ENCODE data around the gene ZNF77. TPM values are rescaled to one million over a fixed set of nuclear protein-coding genes. Genes with fewer than 3 reads are reported as not detected.
A peak's percentile ranks its signal among the peaks of the same experiment; 100 is the strongest.

The ZNF77 gene
- polyA plus RNA-seq, 1 of the 3 experiments (the other 2 are of a cell fraction) = 4.4 TPM

DNA sequence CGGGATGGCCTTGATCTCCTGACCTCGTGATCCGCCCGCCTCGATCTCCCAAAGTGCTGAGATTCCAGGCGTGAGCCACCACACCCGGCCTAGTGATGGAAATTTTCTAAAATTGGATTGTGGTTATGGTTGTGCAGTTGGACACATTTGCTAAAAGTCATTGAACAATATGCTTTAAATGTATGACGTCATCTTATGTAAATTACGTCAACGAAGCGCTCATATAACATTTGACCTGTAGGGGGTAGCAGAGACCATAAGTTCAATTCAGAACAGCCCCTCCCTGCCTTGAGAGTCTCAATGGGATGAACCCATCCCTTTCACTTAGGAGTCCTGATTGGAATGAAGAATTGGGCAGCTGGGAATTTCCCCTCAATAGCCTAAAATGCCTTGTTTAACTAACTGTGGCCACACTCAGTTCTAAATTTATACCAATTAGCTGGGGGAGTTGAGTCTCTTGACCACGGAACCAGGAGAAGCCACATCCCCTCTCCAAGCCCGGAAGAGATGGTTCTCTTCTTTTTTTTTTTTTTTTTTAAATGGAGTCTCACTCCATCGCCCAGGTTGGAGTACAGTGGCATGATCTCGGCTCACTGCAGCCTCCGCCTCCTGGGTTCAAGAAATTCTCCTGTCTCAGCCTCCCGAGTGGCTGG, 17.4 kb upstream of the ZNF77 start:
- Histone ChIP-seq H2AFZ (ENCODE audit: low read depth) (peak overlapping the region; percentile 70; the same call in 1 of the 2 replicates), H3K4me1 (ENCODE audit: control insufficient read depth in 1 of 2, insufficient read depth in 2 of 2, low read depth in 1 of 2, low read length in 1 of 2) (no peaks in the 10 kb centered on the region), H3F3A (replicated peaks; ENCODE audit: insufficient read depth) (no peaks in the 10 kb centered on the region), H3K36me3 (replicated peaks in 1 of 2; ENCODE audit: control insufficient read depth in 1 of 2, insufficient read depth in 2 of 2, low read length in 1 of 2) (no peaks in the 10 kb centered on the region), H3K79me2 (ENCODE audit: insufficient read depth) (no peaks in the 10 kb centered on the region), H3K27me3 (ENCODE audit: insufficient read depth) (0 out of 2 replicates have a peak, but pooled peaks cover 3% of the 10 kb centered on the region), H3K4me2 (no peak overlapping the region), H4K20me1 (ENCODE audit: insufficient read depth) (no peaks in the 10 kb centered on the region), H3K4me3 (ENCODE audit: low read depth in 2 of 2, low read length in 1 of 2) (peak overlapping the region in 1 of 2 experiments; percentile 37; a peak in 1 of 4 replicates), H3K9me3 (no peaks in the 10 kb centered on the region), H3K9ac (no peak overlapping the region), H3K9me2 (no peaks in the 10 kb centered on the region), H3K27ac (ENCODE audit: low read depth in 2 of 2, low read length in 1 of 2) (no peak overlapping the region)
- DNase-seq = peak; percentile 77
- ChIA-PET POLR2A (interaction anchor here (0.6 to 1.3 kb wide), 3 partner anchors 11 to 99 kb away, joined by 3 to 5 read pairs (median 5); no protein-coding TSS in a partner anchor), CTCF (interaction anchor here (0.6 to 10.7 kb wide), 45 partner anchors 8 to 342 kb away, joined by 3 to 154 read pairs (median 4); partner anchors contain the start of gene NCLN)
- WGBS (ENCODE audit: low lambda C conversion rate) = 31% methylated on average over 17 of the region's 17 CpGs
- TF ChIP-seq RAD21 (IDR thresholded peaks at IDR 0.05; ENCODE audit: low read length) = peak; percentile 94
- TF ChIP-seq, protein P1, sequence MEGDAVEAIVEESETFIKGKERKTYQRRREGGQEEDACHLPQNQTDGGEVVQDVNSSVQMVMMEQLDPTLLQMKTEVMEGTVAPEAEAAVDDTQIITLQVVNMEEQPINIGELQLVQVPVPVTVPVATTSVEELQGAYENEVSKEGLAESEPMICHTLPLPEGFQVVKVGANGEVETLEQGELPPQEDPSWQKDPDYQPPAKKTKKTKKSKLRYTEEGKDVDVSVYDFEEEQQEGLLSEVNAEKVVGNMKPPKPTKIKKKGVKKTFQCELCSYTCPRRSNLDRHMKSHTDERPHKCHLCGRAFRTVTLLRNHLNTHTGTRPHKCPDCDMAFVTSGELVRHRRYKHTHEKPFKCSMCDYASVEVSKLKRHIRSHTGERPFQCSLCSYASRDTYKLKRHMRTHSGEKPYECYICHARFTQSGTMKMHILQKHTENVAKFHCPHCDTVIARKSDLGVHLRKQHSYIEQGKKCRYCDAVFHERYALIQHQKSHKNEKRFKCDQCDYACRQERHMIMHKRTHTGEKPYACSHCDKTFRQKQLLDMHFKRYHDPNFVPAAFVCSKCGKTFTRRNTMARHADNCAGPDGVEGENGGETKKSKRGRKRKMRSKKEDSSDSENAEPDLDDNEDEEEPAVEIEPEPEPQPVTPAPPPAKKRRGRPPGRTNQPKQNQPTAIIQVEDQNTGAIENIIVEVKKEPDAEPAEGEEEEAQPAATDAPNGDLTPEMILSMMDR (IDR thresholded peaks at IDR 0.05) = peak; percentile 83
- TF ChIP-seq EP300 (IDR thresholded peaks at IDR 0.05; ENCODE audit: borderline replicate concordance in 1 of 2, low read depth in 1 of 2, low read length in 1 of 2) = no peak; a peak in 1 of 4 replicates
- TF ChIP-seq SMC3 (IDR thresholded peaks at IDR 0.05; ENCODE audit: low read depth, low read length) = peak; percentile 71
- no peak for TF ChIP-seq TCF12 (IDR thresholded peaks at IDR 0.05)
- TF ChIP-seq SIN3A (IDR thresholded peaks at IDR 0.05; ENCODE audit: borderline replicate concordance, low read depth, low read length) = no peak
- TF ChIP-seq RFX5 (IDR thresholded peaks at IDR 0.05; ENCODE audit: low read length) = 0 out of 2 replicates have a peak, but pooled peaks have one; percentile 18

DNA sequence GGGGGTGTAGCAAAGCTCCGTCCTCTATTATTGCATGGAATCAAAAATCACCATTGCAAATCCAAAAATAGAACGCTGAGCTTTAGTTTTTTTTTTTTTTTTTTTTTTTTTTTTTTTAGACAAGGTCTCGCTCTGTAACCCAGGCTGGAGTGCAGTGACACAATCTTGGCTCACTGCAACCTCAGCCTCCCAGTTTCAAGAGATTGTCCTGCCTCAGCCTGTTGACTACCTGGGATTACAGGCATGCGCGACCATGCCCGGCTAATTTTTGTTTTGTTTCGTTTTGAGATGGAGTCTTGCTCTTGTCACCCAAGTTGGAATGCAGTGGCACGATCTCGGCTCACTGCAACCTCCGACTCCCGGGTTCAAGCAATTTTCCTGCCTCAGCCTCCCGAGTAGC, 15.3 kb upstream of the ZNF77 start:
- ChIA-PET CTCF (interaction anchor here (0.6 to 10.7 kb wide), 6 partner anchors 9 to 167 kb away, joined by 3 to 154 read pairs (median 9); no protein-coding TSS in a partner anchor), POLR2A (no interaction called here)
- H4K20me1 ChIP-seq (ENCODE audit: insufficient read depth) = no peaks in the 10 kb centered on the region
- H3K79me2 ChIP-seq (ENCODE audit: insufficient read depth) = no peaks in the 10 kb centered on the region
- no peak for DNase-seq
- 70% methylated on average over 12 of the region's 12 CpGs for WGBS (ENCODE audit: low lambda C conversion rate)
- no peak overlapping the region for H3K27ac ChIP-seq (ENCODE audit: low read depth in 2 of 2, low read length in 1 of 2)
- no peak overlapping the region for H3K4me3 ChIP-seq (ENCODE audit: low read depth in 2 of 2, low read length in 1 of 2)
- no peaks in the 10 kb centered on the region for H3K4me1 ChIP-seq (ENCODE audit: control insufficient read depth in 1 of 2, insufficient read depth in 2 of 2, low read depth in 1 of 2, low read length in 1 of 2)
- no peak overlapping the region for H3K4me2 ChIP-seq
- H2AFZ ChIP-seq (ENCODE audit: low read depth) = no peak overlapping the region
- no peak overlapping the region for H3K9ac ChIP-seq
- no peaks in the 10 kb centered on the region for H3K9me3 ChIP-seq
- H3K27me3 ChIP-seq (ENCODE audit: insufficient read depth) = 0 out of 2 replicates have a peak, but pooled peaks cover 3% of the 10 kb centered on the region
- H3K9me2 ChIP-seq = no peaks in the 10 kb centered on the region
- no peaks in the 10 kb centered on the region for H3F3A ChIP-seq (replicated peaks; ENCODE audit: insufficient read depth)
- H3K36me3 ChIP-seq (replicated peaks in 1 of 2; ENCODE audit: control insufficient read depth in 1 of 2, insufficient read depth in 2 of 2, low read length in 1 of 2) = no peaks in the 10 kb centered on the region
- TF ChIP-seq NFIC (IDR thresholded peaks at IDR 0.05; ENCODE audit: borderline replicate concordance) (no peak), GABPA (IDR thresholded peaks at IDR 0.05; ENCODE audit: low read depth) (no peak), FOXJ3 (CRISPR knock-in tag; IDR thresholded peaks at IDR 0.05) (no peak), EZH2phosphoT487 (IDR thresholded peaks at IDR 0.05; ENCODE audit: borderline replicate concordance, low read depth) (no peak), GATA2 (CRISPR knock-in tag; IDR thresholded peaks at IDR 0.05) (no peak), YY1 (IDR thresholded peaks at IDR 0.05; ENCODE audit: low read depth) (no peak)
- TF ChIP-seq, protein P2, sequence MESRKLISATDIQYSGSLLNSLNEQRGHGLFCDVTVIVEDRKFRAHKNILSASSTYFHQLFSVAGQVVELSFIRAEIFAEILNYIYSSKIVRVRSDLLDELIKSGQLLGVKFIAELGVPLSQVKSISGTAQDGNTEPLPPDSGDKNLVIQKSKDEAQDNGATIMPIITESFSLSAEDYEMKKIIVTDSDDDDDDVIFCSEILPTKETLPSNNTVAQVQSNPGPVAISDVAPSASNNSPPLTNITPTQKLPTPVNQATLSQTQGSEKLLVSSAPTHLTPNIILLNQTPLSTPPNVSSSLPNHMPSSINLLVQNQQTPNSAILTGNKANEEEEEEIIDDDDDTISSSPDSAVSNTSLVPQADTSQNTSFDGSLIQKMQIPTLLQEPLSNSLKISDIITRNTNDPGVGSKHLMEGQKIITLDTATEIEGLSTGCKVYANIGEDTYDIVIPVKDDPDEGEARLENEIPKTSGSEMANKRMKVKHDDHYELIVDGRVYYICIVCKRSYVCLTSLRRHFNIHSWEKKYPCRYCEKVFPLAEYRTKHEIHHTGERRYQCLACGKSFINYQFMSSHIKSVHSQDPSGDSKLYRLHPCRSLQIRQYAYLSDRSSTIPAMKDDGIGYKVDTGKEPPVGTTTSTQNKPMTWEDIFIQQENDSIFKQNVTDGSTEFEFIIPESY (IDR thresholded peaks at IDR 0.05; ENCODE audit: borderline replicate concordance, low read depth) = no peak
- TF ChIP-seq, protein P1 (IDR thresholded peaks at IDR 0.05) = no peak
- TF ChIP-seq, protein P3, sequence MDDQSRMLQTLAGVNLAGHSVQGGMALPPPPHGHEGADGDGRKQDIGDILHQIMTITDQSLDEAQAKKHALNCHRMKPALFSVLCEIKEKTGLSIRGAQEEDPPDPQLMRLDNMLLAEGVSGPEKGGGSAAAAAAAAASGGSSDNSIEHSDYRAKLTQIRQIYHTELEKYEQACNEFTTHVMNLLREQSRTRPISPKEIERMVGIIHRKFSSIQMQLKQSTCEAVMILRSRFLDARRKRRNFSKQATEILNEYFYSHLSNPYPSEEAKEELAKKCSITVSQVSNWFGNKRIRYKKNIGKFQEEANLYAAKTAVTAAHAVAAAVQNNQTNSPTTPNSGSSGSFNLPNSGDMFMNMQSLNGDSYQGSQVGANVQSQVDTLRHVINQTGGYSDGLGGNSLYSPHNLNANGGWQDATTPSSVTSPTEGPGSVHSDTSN (IDR thresholded peaks at IDR 0.05) = no peak
